Measurements from ENCODE around the gene MACROD2. TPM values are rescaled to one million over a fixed set of nuclear protein-coding genes. Genes with fewer than 3 reads are reported as not detected.

MACROD2 gene
- polyA plus RNA-seq, 2 of the 4 experiments (the other 2 are of a cell fraction) = 0.96 to 1.3 TPM

GRCh38 chr20:14667226-14667625, 671.9 kb downstream of the MACROD2 start:
- DNase-seq (ENCODE audit: low read depth in 1 of 2, low spot score in 1 of 2) = no peak
- POLR2A ChIA-PET = no interaction called here
- no peak for TF ChIP-seq GATA3 (IDR thresholded peaks at IDR 0.05; ENCODE audit: borderline replicate concordance)
- H3K9me3 ChIP-seq = no peaks in the 10 kb centered on the region
- no peak overlapping the region for H3K4me3 ChIP-seq
- CTCF ChIA-PET = interaction anchor here (0.7 to 1.7 kb wide), 8 partner anchors 10 to 329 kb away, joined by 3 to 6 read pairs (median 3); partner anchors contain the start of gene FLRT3
- H3K4me1 ChIP-seq = no peaks in the 10 kb centered on the region
- no peak for FAIRE-seq
- WGBS (ENCODE audit: missing lambda C conversion rate) = 72% methylated on average over 2 of the region's 2 CpGs
- no peak for ATAC-seq
- no peak overlapping the region for H3K27ac ChIP-seq
- H3K4me2 ChIP-seq = no peak overlapping the region

- Histone ChIP-seq H3K27ac (no peak overlapping the region), H3K9me3 (no peaks in the 10 kb centered on the region), H3K4me3 (no peak overlapping the region), H3K4me1 (no peaks in the 10 kb centered on the region), H3K4me2 (no peak overlapping the region)
- 74% methylated on average over 2 of the region's 2 CpGs for WGBS (ENCODE audit: missing lambda C conversion rate)
- TF ChIP-seq HOXB13 (CRISPR knock-in tag; IDR thresholded peaks at IDR 0.05; ENCODE audit: low read depth) = no peak
- TF ChIP-seq ZNF302 (CRISPR knock-in tag; IDR thresholded peaks at IDR 0.05) = no peak
- TF ChIP-seq EP300 (IDR thresholded peaks at IDR 0.05) = no peak
- TF ChIP-seq E2F6 (IDR thresholded peaks at IDR 0.05; ENCODE audit: borderline replicate concordance, low read depth) = no peak
- no peak for TF ChIP-seq HOXA7 (CRISPR knock-in tag; IDR thresholded peaks at IDR 0.05)
- TF ChIP-seq ELK1 (IDR thresholded peaks at IDR 0.05; ENCODE audit: low read depth, low read length) = no peak
- DNase-seq (ENCODE audit: low read depth in 1 of 2, low spot score in 1 of 2) = no peak
- POLR2A ChIA-PET = no interaction called here
- CTCF ChIA-PET = interaction anchor here (0.7 kb wide), 1 partner anchor 29 kb away, joined by 3 read pairs; no protein-coding TSS in a partner anchor
- no peak for ATAC-seq
- peak; percentile 88 for FAIRE-seq
Measured at GRCh38 chr20:14672066-14672465, 676.8 kb downstream of the MACROD2 start.

- Histone ChIP-seq H3K4me3 (no peak overlapping the region), H3K4me2 (no peak overlapping the region), H3K27ac (no peak overlapping the region), H3K9me3 (no peaks in the 10 kb centered on the region), H3K4me1 (no peaks in the 10 kb centered on the region)
- no peak for TF ChIP-seq USF2 (IDR thresholded peaks at IDR 0.05)
- peak in 1 of 2 experiments; percentile 63; a peak in 2 of 4 replicates for TF ChIP-seq CEBPB (IDR thresholded peaks at IDR 0.05)
- TF ChIP-seq MAZ (IDR thresholded peaks at IDR 0.05; ENCODE audit: borderline replicate concordance, low read depth, low read length) = no peak
- no peak for FAIRE-seq
- ChIA-PET CTCF (no interaction called here), POLR2A (no interaction called here)
- DNase-seq (ENCODE audit: low read depth in 1 of 2, low spot score in 1 of 2) = peak in 1 of 2 experiments; percentile 46
- 60% methylated on average over 5 of the region's 5 CpGs for WGBS (ENCODE audit: missing lambda C conversion rate)
- ATAC-seq = peak in 1 of 2 experiments; percentile 60; a peak in 3 of 6 replicates
Measured at GRCh38 chr20:14673164-14673563, 677.8 kb downstream of the MACROD2 start.

- Histone ChIP-seq H3K27ac (no peak overlapping the region), H3K4me3 (no peak overlapping the region), H3K4me1 (no peaks in the 10 kb centered on the region), H3K4me2 (no peak overlapping the region), H3K9me3 (no peaks in the 10 kb centered on the region)
- no peak for ATAC-seq
- 49% methylated on average over 2 of the region's 2 CpGs for WGBS (ENCODE audit: missing lambda C conversion rate)
- no peak for FAIRE-seq
- ChIA-PET POLR2A (no interaction called here), CTCF (interaction anchor here (0.8 to 1.4 kb wide), 2 partner anchors 10 to 33 kb away, joined by 3 read pairs; no protein-coding TSS in a partner anchor)
- TF ChIP-seq NPAS2 (CRISPR knock-in tag; IDR thresholded peaks at IDR 0.05; ENCODE audit: borderline replicate concordance) (no peak), FOSB (CRISPR knock-in tag; IDR thresholded peaks at IDR 0.05) (no peak), BHLHE40 (IDR thresholded peaks at IDR 0.05; ENCODE audit: low read depth, low read length) (no peak), ZNF302 (CRISPR knock-in tag; IDR thresholded peaks at IDR 0.05) (no peak), ZSCAN20 (CRISPR knock-in tag; IDR thresholded peaks at IDR 0.05) (no peak), KDM5A (IDR thresholded peaks at IDR 0.05) (no peak), JUNB (IDR thresholded peaks at IDR 0.05) (no peak), RAD21 (conservative IDR thresholded peaks at IDR 0.05 in 1 of 2, IDR thresholded peaks at IDR 0.05 in 1 of 2) (no peak), SMC3 (IDR thresholded peaks at IDR 0.05) (no peak), HOXB13 (CRISPR knock-in tag; IDR thresholded peaks at IDR 0.05; ENCODE audit: low read depth) (no peak), RFX5 (IDR thresholded peaks at IDR 0.05) (no peak), NFE2L2 (conservative IDR thresholded peaks at IDR 0.05; ENCODE audit: low read length) (no peak), HDAC2 (IDR thresholded peaks at IDR 0.05) (no peak), POLR2A (IDR thresholded peaks at IDR 0.05; ENCODE audit: low read length) (no peak), PBX3 (IDR thresholded peaks at IDR 0.05) (no peak), EP300 (IDR thresholded peaks at IDR 0.05) (no peak), FOXS1 (CRISPR knock-in tag; IDR thresholded peaks at IDR 0.05) (no peak), CEBPB (IDR thresholded peaks at IDR 0.05) (no peak), E2F6 (IDR thresholded peaks at IDR 0.05; ENCODE audit: borderline replicate concordance, low read depth) (no peak), TP53 (CRISPR knock-in tag; IDR thresholded peaks at IDR 0.05) (no peak)
- no peak for DNase-seq (ENCODE audit: low read depth in 1 of 2, low spot score in 1 of 2)
Measured at GRCh38 chr20:14677455-14677854, 682.1 kb downstream of the MACROD2 start.

Measured in A549 (cell line).